Ammon's horn (tissue), 1 donor: Measurements from ENCODE around the gene FOXRED2.
A peak's percentile ranks its signal among the peaks of the same experiment; 100 is the strongest.
"Not testable (repeated sequence)": the region's sequence is repeated elsewhere in the genome, so short reads cannot be mapped to it uniquely, and the experiment has no call there.

Experiments used
- DNase-seq: peaks from one replicate; pipeline ENCODE4 v3.0.0-alpha.2; 2016; ENCODE audit warnings: low spot score

FOXRED2 gene

DNA sequence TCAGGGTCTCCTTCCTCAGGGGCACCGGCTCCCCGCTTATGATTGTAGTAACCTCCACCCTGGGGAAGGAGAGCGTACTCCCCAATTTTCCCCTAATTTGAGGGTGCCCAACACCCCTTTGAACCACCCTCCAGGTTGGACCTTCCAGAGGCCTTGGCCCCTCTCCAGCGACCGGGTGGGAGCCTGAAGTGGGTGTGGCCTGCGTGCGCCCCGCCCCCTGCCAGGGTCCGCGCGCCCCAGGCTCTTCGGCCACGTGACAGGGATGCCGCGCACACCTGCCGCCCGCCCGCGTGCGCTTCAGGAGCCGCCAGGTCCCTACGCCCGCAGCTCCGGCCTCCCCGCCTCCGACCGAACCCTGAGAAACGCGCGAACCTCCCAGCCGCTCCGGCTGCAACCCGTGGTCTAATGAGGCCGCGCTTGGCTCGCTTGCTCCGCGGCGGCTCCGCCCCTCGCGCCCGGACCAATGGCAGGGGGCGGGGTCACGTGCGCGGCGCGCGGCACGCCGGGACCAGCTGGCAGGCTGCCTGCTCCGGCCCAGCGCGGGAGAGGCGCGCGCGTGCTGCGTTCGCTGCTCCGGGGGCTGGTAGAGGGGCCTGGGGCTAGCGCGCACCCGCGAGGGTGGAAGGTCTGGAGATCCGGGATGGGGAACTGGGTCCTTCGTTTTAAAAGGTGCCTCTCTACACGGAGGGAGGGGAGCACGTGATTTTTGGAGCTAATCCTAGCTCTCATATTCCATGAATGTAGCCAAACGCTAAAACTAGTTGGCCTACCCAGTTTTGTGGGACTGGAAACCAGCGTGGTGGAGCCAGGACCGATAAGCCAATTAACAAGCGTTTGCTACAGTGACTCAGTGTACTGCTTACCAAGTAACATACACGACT is at the start of gene FOXRED2:
Gene FOXRED2 (minus strand): TSS at position 404 of the 881 bp plus-strand sequence. CDS start 618 bp downstream, outside the sequence.
- DNase-seq: peak; percentile 87

DNA sequence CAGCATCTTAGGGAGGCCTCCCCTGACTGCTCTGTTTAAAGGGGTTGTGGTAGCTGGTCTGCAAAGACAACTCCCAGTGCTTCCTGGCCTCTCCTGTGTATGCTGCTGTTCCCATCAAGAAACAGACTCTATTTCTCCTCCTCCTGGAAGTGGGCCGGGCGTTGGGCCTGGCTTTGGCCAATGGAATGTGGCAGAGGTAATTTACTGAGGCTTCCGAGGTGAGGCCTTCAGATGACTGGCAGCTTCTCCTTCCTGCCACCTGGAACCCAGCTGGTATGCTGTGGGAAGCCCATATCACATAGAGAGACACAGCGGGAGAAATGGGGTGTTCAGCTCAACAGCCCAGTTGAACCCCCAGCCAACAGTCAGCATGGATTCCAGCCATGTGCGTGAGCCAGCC is 47.3 kb upstream of the FOXRED2 start:
- no peak for DNase-seq

DNA sequence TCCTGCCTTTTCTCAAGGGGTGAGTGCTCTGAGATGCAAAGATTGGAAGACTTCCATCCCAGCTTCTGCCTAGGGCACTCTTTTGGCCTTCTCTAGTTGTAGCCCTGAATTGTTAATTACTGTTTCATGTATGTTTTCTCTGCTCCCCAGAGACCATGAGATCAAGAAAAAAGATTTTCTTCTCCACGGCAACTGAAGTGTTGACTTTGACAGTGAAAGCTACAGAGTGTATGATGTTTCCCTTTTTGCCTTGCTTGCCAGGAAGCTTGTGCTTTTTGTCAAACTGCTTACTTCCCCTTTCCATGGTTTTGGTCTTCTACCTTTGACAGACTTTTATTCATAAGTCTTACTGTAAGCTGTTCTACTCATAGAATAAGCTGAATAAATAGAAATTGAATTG is 45.4 kb upstream of the FOXRED2 start:
- DNase-seq: no peak

DNA sequence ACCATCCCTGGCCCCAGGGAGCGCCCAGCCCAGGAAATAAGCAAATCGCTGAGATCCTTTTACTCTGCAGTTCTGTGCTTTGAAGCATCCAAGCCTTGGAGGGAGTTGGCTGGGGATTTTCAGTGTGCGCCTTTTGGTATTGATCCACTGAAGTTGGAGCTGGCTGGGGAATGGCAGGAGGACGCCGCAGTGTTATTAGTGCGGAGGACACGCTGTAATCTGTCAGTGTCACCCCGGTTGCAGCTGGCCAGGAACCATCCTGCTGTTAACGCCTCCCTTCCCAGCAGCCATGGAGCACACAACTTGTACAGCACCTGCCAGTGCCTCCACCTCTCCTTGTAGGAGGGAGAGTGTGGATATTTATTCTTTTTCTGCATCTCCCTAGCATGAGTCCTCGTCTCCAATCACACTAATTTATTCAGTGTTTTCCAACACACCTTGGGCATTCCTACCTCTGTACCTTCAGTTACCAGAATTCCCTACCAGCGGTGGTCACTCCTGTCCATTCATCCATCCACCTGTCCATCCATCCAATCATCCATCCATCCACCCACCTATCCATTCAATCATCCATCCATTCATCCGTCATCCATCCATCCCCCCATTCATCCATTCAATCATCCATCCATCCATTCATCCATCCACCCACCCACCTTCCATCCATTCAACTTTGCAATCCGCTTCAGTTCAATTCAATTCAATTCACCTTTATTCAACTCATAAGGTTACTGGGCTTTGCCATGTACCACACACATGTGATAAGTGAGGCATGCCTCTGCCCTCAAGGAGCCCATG is 44.1 kb upstream of the FOXRED2 start:
- DNase-seq: no peak

DNA sequence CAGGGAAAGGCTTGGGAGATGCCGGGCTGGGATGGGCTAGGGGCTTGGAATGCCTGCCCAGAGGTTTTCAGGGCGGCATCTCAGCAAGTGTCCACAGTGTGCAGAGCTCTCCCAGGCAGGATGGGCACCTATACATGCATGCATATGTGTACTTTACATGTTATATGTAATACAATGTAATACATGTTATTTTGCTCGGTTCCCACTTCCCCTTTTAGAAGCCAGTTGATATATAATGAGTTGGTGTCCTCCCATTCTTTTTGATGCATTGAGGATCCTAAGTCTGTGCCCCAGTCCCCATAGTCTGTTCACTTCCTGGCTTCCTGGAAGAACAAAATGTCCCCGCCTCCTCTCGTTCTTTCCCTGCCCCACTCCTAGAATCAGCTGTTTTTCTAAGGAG is 42.2 kb upstream of the FOXRED2 start:
- DNase-seq: no peak

DNA sequence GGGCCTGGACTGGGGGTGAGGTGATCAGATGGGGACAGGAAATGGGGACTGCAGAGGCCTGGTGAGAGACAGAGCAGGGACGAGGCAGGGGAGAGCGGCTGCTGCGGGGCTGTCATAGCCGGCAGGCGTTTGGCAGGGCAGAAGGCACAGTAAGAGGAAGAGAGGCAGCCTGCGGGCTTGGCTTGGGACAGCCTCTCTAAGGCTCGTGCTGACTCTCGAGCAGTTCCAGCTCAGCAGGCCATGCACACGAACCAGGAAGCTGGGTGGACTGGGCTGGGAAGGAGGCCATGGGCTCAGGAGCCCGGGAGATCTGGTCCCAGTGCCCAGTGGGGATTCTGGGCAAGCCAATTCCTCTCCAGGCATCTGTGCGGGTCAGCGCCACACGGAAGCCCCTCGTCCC is 41.8 kb upstream of the FOXRED2 start:
- DNase-seq: no peak

DNA sequence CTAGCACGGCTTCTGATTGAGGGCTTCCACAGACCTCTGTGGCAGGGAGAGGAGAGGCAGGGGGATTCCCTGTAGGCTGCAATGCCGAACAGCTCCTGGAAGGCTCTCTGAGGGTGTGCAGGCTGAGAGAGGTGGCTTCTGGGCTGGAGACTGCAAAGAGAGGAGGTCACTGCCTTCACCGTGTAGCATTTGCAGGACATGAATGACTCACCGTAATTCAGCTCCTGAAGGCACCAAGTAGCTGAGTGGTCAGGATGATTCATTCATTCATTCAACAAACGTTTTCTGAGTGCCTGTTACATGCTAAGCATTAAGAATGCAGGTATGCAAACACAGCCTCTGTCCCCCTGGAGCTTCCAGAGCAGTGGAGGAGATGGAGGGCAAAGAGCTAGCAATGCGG is 40.1 kb upstream of the FOXRED2 start:
- DNase-seq: no peak

DNA sequence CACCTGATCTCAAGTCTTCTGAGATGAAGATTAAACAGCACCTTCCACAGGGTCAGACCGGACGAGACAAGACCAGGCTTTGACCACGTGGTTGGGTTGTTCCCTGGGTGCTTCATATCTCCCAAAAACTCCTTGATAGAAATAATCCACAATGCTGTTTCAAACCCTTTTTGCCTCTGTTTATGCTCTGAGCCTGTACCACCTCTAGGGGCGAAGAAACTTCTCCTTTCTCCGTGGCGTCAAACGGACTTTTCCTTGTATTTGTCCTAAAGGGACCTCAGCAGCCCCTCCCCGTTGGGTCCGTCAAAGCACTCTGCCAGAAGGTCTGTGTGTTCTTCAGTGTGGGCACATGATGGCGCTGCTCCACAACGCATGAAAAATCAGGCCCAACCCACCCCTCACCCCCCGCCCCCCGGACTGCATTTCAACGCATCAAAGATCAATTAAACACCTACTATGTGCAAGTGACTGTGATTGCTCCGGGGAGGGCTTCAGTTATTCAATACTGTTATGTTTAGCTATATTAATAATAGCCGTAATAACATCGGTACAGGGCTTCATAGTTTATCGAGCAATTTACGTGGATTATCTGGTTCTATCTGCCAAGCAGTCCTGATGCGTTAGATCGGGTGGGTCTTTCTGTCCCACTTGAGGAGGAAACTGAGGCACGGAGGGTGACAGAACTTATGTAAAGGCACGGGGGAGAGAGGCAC is 39.4 kb upstream of the FOXRED2 start:
- peak; percentile 79 for DNase-seq

DNA sequence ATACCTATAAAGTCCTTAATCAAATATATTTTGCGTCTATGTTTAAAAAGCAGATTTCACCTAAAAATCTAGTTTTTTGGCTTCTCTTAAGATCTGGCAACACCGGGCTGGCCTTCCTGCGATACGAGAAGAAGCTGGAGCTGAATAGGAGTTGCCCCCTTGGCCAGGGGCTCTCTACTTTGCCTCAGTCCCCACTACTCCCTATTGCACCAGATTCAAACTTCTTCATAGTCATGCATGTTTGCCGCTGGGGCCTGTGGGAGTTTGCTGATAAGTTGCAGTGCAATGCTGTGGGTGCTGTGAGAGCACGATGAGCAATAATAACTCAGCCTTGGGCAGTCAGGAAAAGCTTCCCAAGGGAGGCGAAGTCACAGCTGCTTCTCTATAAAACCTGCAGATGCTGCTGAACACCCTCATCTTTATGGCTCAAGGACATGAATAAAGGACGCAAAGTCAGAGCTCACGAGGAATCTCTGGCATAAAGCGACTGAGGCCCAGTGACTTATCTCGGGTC is 37.3 kb upstream of the FOXRED2 start:
- DNase-seq: no peak

DNA sequence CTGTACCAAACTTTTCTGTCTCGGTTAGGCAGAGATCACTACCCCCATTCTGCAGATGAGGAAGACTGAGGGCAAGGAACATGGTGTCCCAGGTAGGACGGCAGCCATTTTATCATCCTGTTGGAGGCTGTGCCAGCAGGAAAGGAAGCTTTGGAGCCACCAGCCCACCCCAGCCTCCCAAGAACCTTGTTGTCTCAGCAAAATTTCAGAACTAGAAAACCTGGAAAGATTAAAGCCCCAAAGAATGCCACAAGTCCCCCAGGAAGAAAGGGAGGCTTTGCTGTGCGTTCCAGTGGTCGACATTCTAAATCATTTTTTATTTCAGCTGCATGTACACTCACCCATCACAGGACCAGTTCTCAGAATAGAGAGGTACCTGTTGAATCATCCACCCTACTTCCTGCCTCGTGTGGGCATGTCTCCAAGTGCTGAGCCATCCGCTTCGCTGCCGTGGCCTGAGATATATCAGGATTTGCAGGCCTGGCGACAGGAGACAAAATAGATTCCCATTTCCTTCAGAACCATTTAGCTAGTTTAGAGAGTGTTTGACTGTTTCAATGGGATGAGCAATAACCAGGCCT is 35.1 kb upstream of the FOXRED2 start:
- no peak for DNase-seq

DNA sequence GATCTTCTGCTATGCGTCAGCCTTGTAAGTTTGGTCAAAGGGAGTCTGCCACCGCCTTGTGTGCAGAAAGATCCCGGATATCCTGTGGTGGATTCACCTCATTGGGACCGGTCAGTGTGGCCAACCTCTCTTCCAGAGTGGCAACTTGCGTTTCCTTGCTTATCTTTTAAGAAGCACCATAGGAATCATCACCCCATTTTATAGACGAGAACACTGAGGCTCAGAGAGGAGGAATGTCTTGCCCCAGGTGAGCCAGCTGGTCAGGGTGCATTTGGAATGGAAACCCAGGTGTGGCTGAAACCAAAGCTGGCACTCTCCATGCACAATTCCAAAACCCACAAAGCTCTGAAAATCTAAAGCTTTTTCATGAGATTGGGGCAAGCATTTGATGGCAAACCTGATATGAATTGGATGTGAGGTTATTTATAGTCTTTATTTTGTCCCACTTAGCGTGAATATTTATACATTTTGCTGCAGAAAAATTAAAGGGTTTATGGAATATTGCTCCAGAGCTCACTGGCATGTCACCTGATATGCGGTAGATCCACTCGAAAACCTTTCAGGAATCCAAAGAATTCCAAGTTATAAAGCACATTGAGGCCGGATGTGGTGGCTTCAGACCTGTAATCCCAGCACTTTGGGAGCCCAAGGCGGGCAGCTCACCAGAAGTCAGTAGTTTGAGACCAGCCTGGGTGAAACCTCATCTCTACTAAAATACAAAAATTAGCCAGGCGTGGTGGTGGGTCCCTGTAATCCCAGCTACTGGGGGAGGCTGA is 34.2 kb upstream of the FOXRED2 start:
- DNase-seq: no peak

DNA sequence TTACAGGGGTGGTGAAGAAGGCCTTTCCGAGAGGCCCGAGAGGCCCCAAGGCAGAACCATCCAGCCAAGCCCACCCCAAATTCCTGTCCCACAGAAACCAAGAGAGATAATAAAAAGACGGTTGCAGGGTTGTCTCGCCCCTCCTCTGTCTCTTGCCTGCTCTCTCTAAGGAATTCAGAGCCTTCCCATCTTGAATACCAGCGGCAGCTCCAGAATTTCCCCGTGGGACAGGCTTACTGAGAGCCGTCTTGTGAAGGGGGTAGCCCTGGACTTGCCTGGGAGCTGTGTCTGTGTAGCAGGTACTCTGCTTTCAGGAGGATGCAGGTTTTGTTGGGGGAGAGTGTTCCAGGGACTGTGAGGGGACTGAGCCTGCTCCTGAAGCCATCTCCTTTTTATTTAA is 31.7 kb upstream of the FOXRED2 start:
- no peak for DNase-seq

DNA sequence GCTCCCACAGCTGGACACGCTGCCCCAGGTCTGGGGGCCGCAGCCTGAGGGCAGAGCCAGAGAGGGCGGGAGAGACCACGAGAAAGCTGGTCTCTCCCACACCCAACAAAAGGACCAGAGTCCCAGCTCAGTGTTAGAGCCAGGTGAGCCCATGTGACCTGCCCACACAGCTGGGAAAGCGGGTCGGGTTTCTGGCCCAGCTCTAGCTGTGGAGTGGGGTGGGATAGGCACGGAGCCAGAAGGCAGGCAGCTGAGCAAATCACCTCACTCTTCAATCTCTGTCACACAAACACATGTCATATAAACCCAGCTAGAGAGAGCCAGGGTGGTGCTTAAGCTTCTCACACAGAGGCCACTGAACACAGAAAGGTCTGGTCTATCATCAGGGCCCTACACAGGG is 29.9 kb upstream of the FOXRED2 start:
- no peak for DNase-seq

DNA sequence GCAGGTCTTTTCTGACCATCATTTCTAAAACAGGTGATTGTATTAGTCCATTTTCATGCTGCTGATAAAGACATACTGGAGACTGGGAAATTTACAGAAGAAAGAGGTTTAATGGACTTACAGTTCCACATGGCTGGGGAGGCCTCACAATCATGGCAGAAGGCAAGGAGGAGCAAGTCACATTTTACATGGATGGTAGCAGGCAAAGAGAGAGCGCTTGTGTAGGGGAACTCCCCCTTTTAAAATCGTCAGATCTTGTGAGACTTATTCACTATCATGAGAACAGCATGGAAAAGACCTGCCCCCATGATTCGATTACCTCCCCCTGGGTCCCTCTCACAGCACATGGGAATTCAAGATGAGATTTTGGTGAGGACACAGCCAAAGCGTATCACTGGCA is 26.5 kb upstream of the FOXRED2 start:
- not testable (repeated sequence) for DNase-seq

DNA sequence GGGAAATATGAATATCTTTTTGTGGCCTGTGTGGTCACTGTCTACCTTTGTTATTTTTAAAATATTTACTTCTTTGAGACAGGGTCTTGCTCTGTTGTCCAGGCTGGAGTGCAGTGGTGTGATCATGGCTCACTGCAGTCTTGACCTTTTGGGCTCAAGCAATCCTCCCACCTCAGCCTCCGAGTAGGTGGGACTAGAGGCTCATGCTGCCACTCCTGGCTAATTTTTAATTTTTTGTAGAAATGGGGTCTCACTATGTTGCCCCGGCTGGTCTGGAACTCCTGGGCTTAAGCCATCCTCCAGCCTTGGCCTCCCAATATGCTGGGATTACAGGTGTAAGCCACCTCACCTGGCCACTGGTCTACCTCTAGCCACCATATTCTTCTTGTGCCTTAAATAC is 25.6 kb upstream of the FOXRED2 start:
- no peak for DNase-seq

DNA sequence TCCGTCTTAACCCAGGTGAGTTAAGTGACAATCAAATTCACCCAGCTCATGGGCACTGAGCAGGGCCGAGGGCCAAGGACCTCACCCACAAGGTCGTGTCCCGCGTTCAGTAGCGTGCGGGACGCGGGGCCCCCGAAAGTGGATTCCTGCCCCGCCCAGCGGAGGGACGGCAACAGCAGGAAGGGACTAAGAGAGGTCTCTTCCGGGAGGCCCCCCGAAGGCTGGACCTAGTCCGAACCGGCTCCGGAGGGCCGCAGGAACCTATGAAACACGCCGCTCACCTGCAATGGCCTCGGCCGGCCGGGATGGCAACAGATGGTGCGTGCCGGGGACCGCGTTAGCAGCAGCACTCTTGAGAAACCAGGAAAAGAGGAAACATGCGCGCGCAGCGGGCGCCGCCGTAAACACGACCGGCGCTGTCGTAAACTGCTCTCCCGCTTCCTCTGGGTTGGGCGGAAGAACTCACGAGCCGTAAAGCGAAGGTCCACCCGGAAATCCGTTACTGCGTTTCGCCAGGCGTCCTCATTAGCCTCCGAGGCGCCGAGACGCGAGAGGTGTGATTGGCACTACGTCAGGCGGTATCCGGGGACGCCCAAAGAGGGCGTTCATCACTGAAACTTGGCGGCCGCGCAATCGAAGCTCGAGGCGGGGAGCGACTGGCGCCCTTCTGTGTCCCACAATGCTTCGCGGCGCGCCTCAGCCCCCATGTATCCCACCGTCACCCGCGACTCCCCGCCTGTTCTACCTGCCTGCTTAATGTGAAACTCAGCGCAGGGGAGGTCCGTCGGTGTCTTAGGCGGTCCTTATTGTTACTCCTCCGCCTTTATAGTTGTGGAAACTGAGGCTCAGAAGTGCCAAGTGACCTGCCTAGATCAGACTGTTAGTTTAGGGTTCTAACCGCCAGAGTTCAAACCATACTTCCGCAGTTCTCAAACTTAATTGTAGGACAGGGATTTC is 22.2 kb upstream of the FOXRED2 start, which contains the start of gene EIF3D:
Gene EIF3D (minus strand): TSS at position 372 of the 957 bp plus-strand sequence. CDS start 3,045 bp downstream, outside the sequence.
- peak; percentile 98 for DNase-seq

DNA sequence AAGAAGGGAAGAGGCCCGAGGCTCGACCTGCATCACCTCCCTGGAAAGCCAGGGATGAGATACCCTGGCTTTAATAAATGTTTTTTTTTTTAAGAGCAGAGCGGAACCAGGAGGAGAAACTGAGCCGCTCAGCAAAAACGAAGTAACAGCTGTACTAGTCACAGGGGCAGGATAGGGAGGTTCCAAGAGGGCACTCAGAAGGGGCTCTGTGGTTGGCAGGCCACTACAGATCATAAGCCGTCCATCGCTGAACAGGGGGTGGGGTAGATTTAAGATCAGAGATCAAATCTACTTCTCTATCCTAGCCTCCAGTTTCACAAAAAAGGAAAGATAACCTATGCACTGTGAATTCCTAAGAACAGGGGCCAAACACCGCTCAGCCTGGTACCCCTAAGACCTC is 21.5 kb upstream of the FOXRED2 start:
- no peak for DNase-seq

DNA sequence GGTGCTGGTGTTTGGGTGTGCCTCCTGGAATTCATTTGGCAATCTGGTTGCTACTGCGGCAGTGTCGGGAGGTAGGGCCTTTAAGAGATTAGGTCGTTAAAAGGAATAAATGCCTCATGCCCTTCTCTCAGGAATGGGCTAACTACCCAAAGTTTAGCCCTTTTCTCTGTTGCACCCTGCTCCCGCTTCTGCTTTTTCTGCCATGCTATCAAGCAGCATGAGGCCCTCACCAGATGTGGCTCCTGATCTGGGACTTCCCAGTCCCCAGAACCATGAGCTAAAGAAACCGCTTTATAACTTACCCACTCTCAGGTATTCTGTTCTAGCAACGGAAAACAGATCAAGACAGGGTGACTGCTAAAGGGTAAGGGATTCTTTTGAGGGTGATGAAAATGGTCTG is 15.8 kb upstream of the FOXRED2 start:
- no peak for DNase-seq

DNA sequence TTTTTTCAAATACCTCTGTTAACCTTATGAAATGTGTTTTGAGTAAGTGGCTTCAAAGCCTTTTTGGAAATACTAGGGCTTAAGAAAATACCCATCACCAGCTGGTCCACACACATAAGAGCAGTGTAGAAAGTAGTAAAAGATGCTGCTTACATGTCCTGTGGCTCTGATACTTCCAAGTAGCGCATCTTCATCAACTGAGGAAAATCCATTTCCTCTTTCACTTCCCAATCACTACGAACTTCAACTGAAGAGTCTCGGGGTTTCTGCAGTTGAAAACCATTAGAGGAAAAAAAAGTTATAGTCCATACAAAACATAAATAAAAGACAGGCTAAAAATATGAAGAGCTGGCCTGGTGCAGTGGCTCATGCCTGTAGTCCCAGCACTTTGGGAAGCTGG is 13.6 kb upstream of the FOXRED2 start:
- DNase-seq: no peak

DNA sequence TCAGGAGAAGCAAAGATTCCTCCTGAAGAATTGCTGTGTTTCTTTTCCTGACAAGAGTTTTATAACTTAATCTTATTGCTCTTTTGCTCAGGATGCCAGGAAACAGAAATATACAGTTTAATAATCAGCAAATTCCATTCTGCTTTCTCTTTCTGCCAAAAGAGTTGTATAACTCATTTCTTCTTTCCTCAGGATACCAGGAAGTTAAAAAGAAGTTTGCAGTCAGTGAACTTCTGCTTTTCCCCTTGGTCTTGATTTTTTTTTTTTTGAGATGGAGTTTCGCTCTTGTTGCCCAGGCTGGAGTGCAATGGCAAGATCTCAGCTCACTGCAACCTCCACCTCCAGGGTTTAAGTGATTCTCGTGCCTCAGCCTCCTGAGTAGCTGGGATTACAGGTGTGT is 13.1 kb upstream of the FOXRED2 start:
- DNase-seq: not testable (repeated sequence)
